Esophagus squamous epithelium (tissue), 4 donors: Measurements from ENCODE around the gene SYTL2.

Experiments
- CTCF ChIP-seq, 6 experiments: fragments of 450-650 bp in 4 of 6; fragments of 200-600 bp in 2 of 6; sonication (generic) in 2 of 6; IDR thresholded peaks; one replicate each; pipeline ENCODE4 v1.5.1; 2016 to 2019; ENCODE audit warnings: antibody characterized with exemption in 6 of 6, mild to moderate bottlenecking in 4 of 6, moderate library complexity in 4 of 6
- POLR2A ChIP-seq, 4 donors: fragments of 450-650 bp; IDR thresholded peaks; one replicate each; pipeline ENCODE4 v1.6.1; 2017; ENCODE audit warnings: antibody characterized with exemption in 4 of 4, mild to moderate bottlenecking in 4 of 4, moderate library complexity in 3 of 4

DNA sequence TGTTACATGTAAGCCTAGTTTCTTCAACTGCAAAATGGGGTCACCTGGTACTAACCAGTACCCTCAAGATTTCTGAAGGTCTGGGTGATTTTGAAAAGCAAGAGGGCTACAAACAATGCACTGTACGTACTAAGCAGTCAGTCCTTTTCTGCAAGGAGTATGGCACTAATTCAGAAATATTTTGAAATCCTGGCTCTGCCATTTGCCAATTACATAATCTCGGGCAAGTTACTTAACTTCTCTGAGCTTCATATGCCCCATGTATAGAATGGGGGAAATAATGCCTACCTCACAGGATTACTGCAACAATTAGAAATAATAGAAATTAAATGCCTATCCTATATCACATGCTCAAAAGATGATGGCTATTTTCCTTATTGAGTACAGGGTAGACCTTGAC, 64.3 kb downstream of the SYTL2 start:
- no peak for TF ChIP-seq CTCF (IDR thresholded peaks at IDR 0.05)
- TF ChIP-seq POLR2A (IDR thresholded peaks at IDR 0.05) = no peak
